Dermis blood vessel endothelial cell (primary cell): ENCODE data around the gene PRR14L. TPM values are rescaled to one million over a fixed set of nuclear protein-coding genes. Genes with fewer than 3 reads are reported as not detected.
"Not testable (repeated sequence)": the region's sequence is repeated elsewhere in the genome, so short reads cannot be mapped to it uniquely, and the experiment has no call there.

Source experiments
- DNase-seq: peaks from one replicate; pipeline ENCODE4 v3.0.0; 2010
- total RNA-seq: library from RNA; depleted of rRNA; stranded (reverse); fragments of >200 nt; gene quantifications from 2 replicates; pipeline ENCODE4 v1.2.3, GENCODE V29; 2014

The PRR14L gene
- total RNA-seq = 23.0 and 32.2 TPM in 2 replicates

GRCh38 chr22:31749636-31750364 lies at the start of gene PRR14L:
Gene PRR14L (minus strand): TSS chr22:31750132. CDS start chr22:31738860, 11,272 bp downstream.
- peak; percentile 97 for DNase-seq

GRCh38 chr22:31799358-31799757 lies 49.4 kb upstream of the PRR14L start:
- not testable (repeated sequence) for DNase-seq

- DNase-seq = no peak
These were observed 40.3 kb upstream of the PRR14L start for GRCh38 chr22:31790240-31790639.

- DNase-seq = no peak
These were observed 39.9 kb upstream of the PRR14L start for GRCh38 chr22:31789803-31790202.

- peak; percentile 51 for DNase-seq
These were observed 26.3 kb upstream of the PRR14L start for GRCh38 chr22:31776231-31776630.

GRCh38 chr22:31773416-31773815 lies 23.5 kb upstream of the PRR14L start:
- DNase-seq = no peak

GRCh38 chr22:31768422-31769059 lies 18.6 kb upstream of the PRR14L start:
- DNase-seq = no peak

- DNase-seq = peak; percentile 53
These were observed 14.9 kb upstream of the PRR14L start for GRCh38 chr22:31764785-31765184.

GRCh38 chr22:31758860-31759259 lies 8.9 kb upstream of the PRR14L start:
- not testable (repeated sequence) for DNase-seq

GRCh38 chr22:31757265-31757664 lies 7.3 kb upstream of the PRR14L start:
- DNase-seq = no peak

GRCh38 chr22:31754813-31755212 lies 4.9 kb upstream of the PRR14L start:
- DNase-seq = no peak

GRCh38 chr22:31753634-31754501 lies 3.9 kb upstream of the PRR14L start, which contains the start of gene DEPDC5:
Gene DEPDC5 (plus strand): TSS chr22:31754019. CDS start chr22:31754922, 903 bp downstream.
- peak; percentile 95 for DNase-seq

- DNase-seq = peak; percentile 72
These were observed 3.2 kb upstream of the PRR14L start for GRCh38 chr22:31753005-31753633.

- no peak for DNase-seq
These were observed 2.3 kb upstream of the PRR14L start for GRCh38 chr22:31752096-31752847.

- DNase-seq = no peak
These were observed 693 bp upstream of the PRR14L start for GRCh38 chr22:31750365-31751284.

GRCh38 chr22:31748490-31748889 lies 1.4 kb downstream of the PRR14L start:
- DNase-seq = peak; percentile 27

GRCh38 chr22:31747441-31747840 lies 2.5 kb downstream of the PRR14L start:
- no peak for DNase-seq

GRCh38 chr22:31743871-31744270 lies 6.1 kb downstream of the PRR14L start:
- DNase-seq = no peak

- no peak for DNase-seq
These were observed 7.2 kb downstream of the PRR14L start for GRCh38 chr22:31742682-31743081.

- DNase-seq = no peak
These were observed 7.8 kb downstream of the PRR14L start for GRCh38 chr22:31742115-31742514.

- DNase-seq = not testable (repeated sequence)
These were observed 9.6 kb downstream of the PRR14L start for GRCh38 chr22:31740314-31740713.
